Trophoblast cell (in vitro differentiated cells and primary cell): ENCODE data around the gene DONSON.
A peak's percentile ranks its signal among the peaks of the same experiment; 100 is the strongest.

Source experiments
- DNase-seq, 2 donors: peaks; one replicate each; pipeline ENCODE4 v3.0.0-alpha.2; 2016
- H2AFZ ChIP-seq: 2 replicates; pipeline ENCODE4 v1.6.1; 2013; ENCODE audit warnings: low read length, moderate library complexity, mild to moderate bottlenecking; ENCODE audit not compliant: insufficient read depth, poor library complexity
- H2AK5ac ChIP-seq: 2 replicates; pipeline ENCODE4 v1.6.1; 2013; ENCODE audit warnings: mild to moderate bottlenecking, low read length
- H2BK120ac ChIP-seq: 2 replicates; pipeline ENCODE4 v1.6.1; 2013; ENCODE audit warnings: low read length, mild to moderate bottlenecking, moderate library complexity; ENCODE audit not compliant: insufficient read depth, poor library complexity
- H2BK12ac ChIP-seq: 2 replicates; pipeline ENCODE4 v1.6.1; 2013; ENCODE audit warnings: mild to moderate bottlenecking, low read length, moderate library complexity
- H2BK5ac ChIP-seq: 2 replicates; pipeline ENCODE4 v1.6.1; 2013; ENCODE audit warnings: low read length, low read depth, moderate library complexity, mild to moderate bottlenecking; ENCODE audit not compliant: poor library complexity
- H3K14ac ChIP-seq: 2 replicates; pipeline ENCODE4 v1.6.1; 2013; ENCODE audit warnings: mild to moderate bottlenecking, low read length
- H3K18ac ChIP-seq: 2 replicates; pipeline ENCODE4 v1.6.1; 2013; ENCODE audit warnings: mild to moderate bottlenecking, low read length
- H3K23ac ChIP-seq: 2 replicates; pipeline ENCODE4 v1.6.1; 2013; ENCODE audit warnings: low read length
- H3K27ac ChIP-seq: 2 replicates; pipeline ENCODE4 v1.5.1; 2013; ENCODE audit warnings: low read depth, mild to moderate bottlenecking, inconsistent platforms, low read length, moderate library complexity
- H3K27me3 ChIP-seq: 2 replicates; pipeline ENCODE4 v1.6.1; 2013; ENCODE audit warnings: inconsistent platforms, mild to moderate bottlenecking, low read length, moderate library complexity; ENCODE audit not compliant: insufficient read depth
- H3K36me3 ChIP-seq, 2 experiments: 1 replicate in 1 of 2; 2 replicates in 1 of 2; pipeline ENCODE4 v1.6.1; 2013; ENCODE audit warnings: low read length in 2 of 2, mild to moderate bottlenecking in 2 of 2, moderate library complexity in 1 of 2; ENCODE audit not compliant: insufficient read depth in 2 of 2, control insufficient read depth in 1 of 2
- H3K4ac ChIP-seq: 2 replicates; pipeline ENCODE4 v1.6.1; 2013; ENCODE audit warnings: low read depth, mild to moderate bottlenecking, low read length, moderate library complexity
- H3K4me1 ChIP-seq, 2 experiments: 1 replicate in 1 of 2; 2 replicates in 1 of 2; pipeline ENCODE4 v1.6.1; 2013; ENCODE audit warnings: low read length in 2 of 2, mild to moderate bottlenecking in 2 of 2, moderate library complexity in 1 of 2; ENCODE audit not compliant: insufficient read depth in 2 of 2, control insufficient read depth in 1 of 2
- H3K4me2 ChIP-seq: 2 replicates; pipeline ENCODE4 v1.6.1; 2013; ENCODE audit warnings: inconsistent platforms, mild to moderate bottlenecking, low read length, moderate library complexity
- H3K4me3 ChIP-seq: 2 replicates; pipeline ENCODE4 v1.5.1; 2013; ENCODE audit warnings: mild to moderate bottlenecking, low read depth, low read length, inconsistent platforms
- H3K79me1 ChIP-seq: one replicate; pipeline ENCODE4 v1.6.1; 2013; ENCODE audit warnings: low read length
- H3K79me2 ChIP-seq: 2 replicates; pipeline ENCODE4 v1.6.1; 2013; ENCODE audit warnings: low read length, mild to moderate bottlenecking; ENCODE audit not compliant: control insufficient read depth, insufficient read depth, poor library complexity
- H3K9ac ChIP-seq: 2 replicates; pipeline ENCODE4 v1.6.1; 2013; ENCODE audit warnings: mild to moderate bottlenecking, low read length
- H3K9me3 ChIP-seq: 2 replicates; pipeline ENCODE4 v1.6.1; 2013; ENCODE audit warnings: low read depth, mild to moderate bottlenecking, control low read depth, inconsistent platforms, low read length; ENCODE audit not compliant: insufficient read depth
- H4K12ac ChIP-seq: 2 replicates; pipeline ENCODE4 v1.6.1; 2013; ENCODE audit warnings: low read depth, mild to moderate bottlenecking, low read length, moderate library complexity
- H4K8ac ChIP-seq: 2 replicates; pipeline ENCODE4 v1.6.1; 2013; ENCODE audit warnings: low read depth, mild to moderate bottlenecking, low read length, moderate library complexity
- H4K91ac ChIP-seq: one replicate; pipeline ENCODE4 v1.6.1; 2013; ENCODE audit warnings: low read depth, mild to moderate bottlenecking, low read length, moderate library complexity
- WGBS: extraction: QIAGEN DNeasy Blood & Tissue Kit; methylation state at CpG from one replicate; pipeline ENCODE4 v1.1.7; 2013; ENCODE audit warnings: missing lambda C conversion rate; ENCODE audit not compliant: insufficient read length, insufficient coverage; ENCODE audit errors: extremely low coverage; 5-methylcytosine and 5-hydroxymethylcytosine counted together

Gene DONSON

DNA sequence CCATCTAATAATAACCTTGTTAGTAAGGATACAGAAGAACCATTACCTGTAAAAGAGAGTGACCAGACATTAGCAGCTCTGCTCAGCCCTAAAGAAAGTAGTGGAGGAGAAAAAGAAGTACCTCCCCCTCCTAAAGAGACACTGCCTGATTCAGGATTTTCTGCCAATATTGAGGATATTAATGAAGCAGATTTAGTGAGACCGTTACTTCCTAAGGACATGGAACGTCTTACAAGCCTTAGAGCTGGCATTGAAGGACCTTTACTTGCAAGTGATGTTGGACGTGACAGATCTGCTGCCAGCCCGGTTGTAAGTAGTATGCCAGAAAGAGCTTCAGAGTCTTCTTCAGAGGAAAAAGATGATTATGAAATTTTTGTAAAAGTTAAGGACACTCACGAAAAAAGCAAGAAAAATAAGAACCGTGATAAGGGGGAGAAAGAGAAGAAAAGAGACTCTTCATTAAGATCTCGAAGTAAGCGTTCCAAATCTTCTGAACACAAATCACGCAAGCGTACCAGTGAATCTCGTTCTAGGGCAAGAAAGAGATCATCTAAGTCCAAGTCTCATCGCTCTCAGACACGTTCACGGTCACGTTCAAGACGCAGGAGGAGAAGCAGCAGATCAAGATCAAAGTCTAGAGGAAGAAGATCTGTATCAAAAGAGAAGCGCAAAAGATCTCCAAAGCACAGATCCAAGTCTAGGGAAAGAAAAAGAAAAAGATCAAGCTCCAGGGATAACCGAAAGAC lies 34.1 kb downstream of the DONSON start:
- no CpG with 5 or more reads among the region's 18 CpGs for WGBS

DNA sequence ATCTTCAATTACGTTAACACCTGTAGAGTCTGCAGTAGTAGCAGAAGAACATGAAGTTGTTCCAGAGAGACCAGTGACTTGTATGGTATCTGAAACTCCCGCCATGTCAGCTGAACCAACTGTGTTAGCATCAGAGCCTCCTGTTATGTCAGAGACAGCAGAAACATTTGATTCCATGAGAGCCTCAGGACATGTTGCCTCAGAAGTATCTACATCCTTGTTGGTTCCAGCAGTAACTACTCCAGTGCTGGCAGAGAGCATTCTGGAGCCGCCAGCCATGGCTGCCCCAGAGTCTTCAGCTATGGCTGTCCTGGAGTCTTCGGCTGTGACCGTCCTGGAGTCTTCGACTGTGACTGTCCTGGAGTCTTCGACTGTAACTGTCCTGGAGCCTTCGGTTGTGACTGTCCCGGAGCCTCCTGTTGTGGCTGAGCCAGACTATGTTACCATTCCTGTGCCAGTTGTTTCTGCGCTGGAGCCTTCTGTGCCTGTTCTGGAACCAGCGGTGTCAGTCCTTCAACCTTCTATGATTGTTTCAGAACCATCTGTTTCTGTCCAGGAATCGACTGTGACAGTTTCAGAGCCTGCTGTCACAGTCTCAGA lies 35.4 kb downstream of the DONSON start:
- Histone ChIP-seq H2BK12ac (no peak overlapping the region), H3K4me3 (no peak overlapping the region)
- DNase-seq = no peak

More for the DNA sequence above, 34.1 kb downstream of the DONSON start:
- H3K4me3 ChIP-seq = no peak overlapping the region
- H2BK120ac ChIP-seq = no peak overlapping the region
- H3K27me3 ChIP-seq = no peaks in the 10 kb centered on the region
- no peak overlapping the region for H2BK5ac ChIP-seq
- H3K4me2 ChIP-seq = no peak overlapping the region
- no peak overlapping the region for H3K18ac ChIP-seq
- H3K14ac ChIP-seq = no peak overlapping the region
- peak overlapping the region; percentile 56 for H3K4ac ChIP-seq
- H2AFZ ChIP-seq = no peak overlapping the region
- no peak overlapping the region for H4K91ac ChIP-seq
- H2AK5ac ChIP-seq = no peak overlapping the region
- H3K79me2 ChIP-seq = peaks cover 9% of the 10 kb centered on the region
- no peak overlapping the region for H4K8ac ChIP-seq
- no peak overlapping the region for H4K12ac ChIP-seq
- H2BK12ac ChIP-seq = no peak overlapping the region
- H3K23ac ChIP-seq = no peak overlapping the region
- no peaks in the 10 kb centered on the region for H3K79me1 ChIP-seq
- no peaks in the 10 kb centered on the region for H3K4me1 ChIP-seq
- DNase-seq = no peak
- H3K9ac ChIP-seq = no peak overlapping the region
- H3K36me3 ChIP-seq = peaks cover 45 to 69% of the 10 kb centered on the region in 2 experiments
- no peak overlapping the region for H3K27ac ChIP-seq
- peaks cover 3% of the 10 kb centered on the region for H3K9me3 ChIP-seq

DNA sequence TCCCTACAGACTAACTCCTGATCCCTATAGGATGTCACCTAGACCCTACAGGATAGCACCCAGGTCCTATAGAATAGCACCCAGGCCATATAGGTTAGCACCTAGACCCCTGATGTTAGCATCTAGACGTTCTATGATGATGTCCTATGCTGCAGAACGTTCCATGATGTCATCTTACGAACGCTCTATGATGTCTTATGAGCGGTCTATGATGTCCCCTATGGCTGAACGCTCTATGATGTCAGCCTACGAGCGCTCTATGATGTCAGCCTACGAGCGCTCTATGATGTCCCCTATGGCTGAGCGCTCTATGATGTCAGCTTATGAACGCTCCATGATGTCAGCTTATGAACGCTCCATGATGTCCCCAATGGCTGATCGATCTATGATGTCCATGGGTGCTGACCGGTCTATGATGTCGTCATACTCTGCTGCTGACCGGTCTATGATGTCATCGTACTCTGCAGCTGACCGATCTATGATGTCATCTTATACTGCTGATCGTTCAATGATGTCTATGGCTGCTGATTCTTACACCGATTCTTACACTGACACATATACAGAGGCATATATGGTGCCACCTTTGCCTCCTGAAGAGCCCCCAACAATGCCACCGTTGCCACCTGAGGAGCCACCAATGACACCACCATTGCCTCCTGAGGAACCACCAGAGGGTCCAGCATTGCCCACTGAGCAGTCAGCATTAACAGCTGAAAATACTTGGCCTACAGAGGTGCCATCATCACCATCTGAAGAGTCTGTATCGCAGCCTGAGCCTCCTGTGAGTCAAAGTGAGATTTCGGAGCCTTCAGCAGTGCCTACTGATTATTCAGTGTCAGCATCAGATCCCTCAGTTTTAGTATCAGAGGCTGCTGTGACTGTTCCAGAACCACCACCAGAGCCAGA lies 36.1 kb downstream of the DONSON start:
- Histone ChIP-seq H3K36me3 (peaks cover 47 to 64% of the 10 kb centered on the region in 2 experiments), H2AK5ac (no peak overlapping the region), H2AFZ (no peak overlapping the region), H3K4me3 (no peak overlapping the region), H2BK5ac (no peak overlapping the region), H3K4me1 (no peaks in the 10 kb centered on the region), H3K23ac (no peak overlapping the region), H3K79me1 (no peaks in the 10 kb centered on the region), H3K27me3 (no peaks in the 10 kb centered on the region), H3K18ac (no peak overlapping the region), H2BK12ac (no peak overlapping the region), H4K12ac (no peak overlapping the region), H3K9ac (no peak overlapping the region), H3K27ac (no peak overlapping the region), H3K14ac (no peak overlapping the region), H3K4ac (peak overlapping the region; percentile 36), H4K8ac (no peak overlapping the region), H2BK120ac (no peak overlapping the region), H3K9me3 (peaks cover 3% of the 10 kb centered on the region), H4K91ac (no peak overlapping the region), H3K4me2 (no peak overlapping the region), H3K79me2 (peaks cover 9% of the 10 kb centered on the region)
- no CpG with 5 or more reads among the region's 24 CpGs for WGBS
- no peak for DNase-seq

More for the DNA sequence above, 35.4 kb downstream of the DONSON start:
- no peak overlapping the region for H2BK5ac ChIP-seq
- H3K4ac ChIP-seq = peak overlapping the region; percentile 50
- no peak overlapping the region for H3K9ac ChIP-seq
- H3K9me3 ChIP-seq = peaks cover 3% of the 10 kb centered on the region
- no peak overlapping the region for H2AFZ ChIP-seq
- H2BK120ac ChIP-seq = no peak overlapping the region
- no peak overlapping the region for H3K27ac ChIP-seq
- no peaks in the 10 kb centered on the region for H3K27me3 ChIP-seq
- H3K79me1 ChIP-seq = no peaks in the 10 kb centered on the region
- H3K18ac ChIP-seq = no peak overlapping the region
- no peak overlapping the region for H2AK5ac ChIP-seq
- H3K23ac ChIP-seq = no peak overlapping the region
- peaks cover 48 to 70% of the 10 kb centered on the region in 2 experiments for H3K36me3 ChIP-seq
- H3K79me2 ChIP-seq = peaks cover 9% of the 10 kb centered on the region
- no peak overlapping the region for H4K12ac ChIP-seq
- no CpG with 5 or more reads among the region's 12 CpGs for WGBS
- no peak overlapping the region for H3K14ac ChIP-seq
- no peak overlapping the region for H3K4me2 ChIP-seq
- H4K91ac ChIP-seq = no peak overlapping the region
- no peaks in the 10 kb centered on the region for H3K4me1 ChIP-seq
- H4K8ac ChIP-seq = no peak overlapping the region

DNA sequence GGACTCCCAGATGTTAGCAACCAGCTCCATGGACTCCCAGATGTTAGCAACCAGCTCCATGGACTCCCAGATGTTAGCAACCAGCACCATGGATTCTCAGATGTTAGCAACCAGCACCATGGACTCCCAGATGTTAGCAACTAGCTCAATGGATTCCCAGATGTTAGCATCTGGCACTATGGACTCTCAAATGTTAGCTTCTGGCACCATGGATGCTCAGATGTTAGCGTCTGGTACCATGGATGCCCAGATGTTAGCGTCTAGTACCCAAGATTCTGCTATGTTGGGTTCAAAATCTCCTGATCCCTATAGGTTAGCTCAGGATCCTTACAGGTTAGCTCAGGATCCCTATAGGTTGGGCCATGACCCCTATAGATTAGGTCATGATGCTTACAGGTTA lies 36.8 kb downstream of the DONSON start:
- Histone ChIP-seq H3K23ac (no peak overlapping the region), H3K18ac (no peak overlapping the region), H4K8ac (no peak overlapping the region), H3K4me2 (no peak overlapping the region), H3K27ac (no peak overlapping the region), H3K9me3 (peaks cover 3% of the 10 kb centered on the region), H3K27me3 (no peaks in the 10 kb centered on the region), H4K91ac (no peak overlapping the region), H3K14ac (no peak overlapping the region), H2BK120ac (no peak overlapping the region), H2AK5ac (no peak overlapping the region), H2AFZ (no peak overlapping the region), H3K4me3 (no peak overlapping the region), H3K4me1 (no peaks in the 10 kb centered on the region), H2BK12ac (no peak overlapping the region), H3K79me1 (no peaks in the 10 kb centered on the region), H3K36me3 (peaks cover 47 to 62% of the 10 kb centered on the region in 2 experiments), H3K4ac (peak overlapping the region; percentile 36), H3K9ac (no peak overlapping the region), H2BK5ac (no peak overlapping the region), H4K12ac (no peak overlapping the region), H3K79me2 (peaks cover 9% of the 10 kb centered on the region)
- DNase-seq = no peak
- no CpG with 5 or more reads among the region's 2 CpGs for WGBS
